ENCODE results near the gene RLF.
"Not testable (repeated sequence)": the region's sequence is repeated elsewhere in the genome, so short reads cannot be mapped to it uniquely, and the experiment has no call there.

- not testable (repeated sequence) for TF ChIP-seq POLR2AphosphoS5, POLR2A (IDR thresholded peaks at IDR 0.05; ENCODE audit: low read depth, low read length)
Observed at GRCh38 chr1:40194639-40195038, 33.5 kb downstream of the RLF start.

All from GM12892 (cell line).